Hypothalamus (tissue), 51 donors: ENCODE results near the gene LPAR5.
"Not testable (repeated sequence)": the region's sequence is repeated elsewhere in the genome, so short reads cannot be mapped to it uniquely, and the experiment has no call there.

ENCODE experiments used
- DNase-seq, 51 donors: peaks; one replicate each; lab custom pipeline; 2025; lab: John Stamatoyannopoulos, UW

Gene LPAR5

DNA sequence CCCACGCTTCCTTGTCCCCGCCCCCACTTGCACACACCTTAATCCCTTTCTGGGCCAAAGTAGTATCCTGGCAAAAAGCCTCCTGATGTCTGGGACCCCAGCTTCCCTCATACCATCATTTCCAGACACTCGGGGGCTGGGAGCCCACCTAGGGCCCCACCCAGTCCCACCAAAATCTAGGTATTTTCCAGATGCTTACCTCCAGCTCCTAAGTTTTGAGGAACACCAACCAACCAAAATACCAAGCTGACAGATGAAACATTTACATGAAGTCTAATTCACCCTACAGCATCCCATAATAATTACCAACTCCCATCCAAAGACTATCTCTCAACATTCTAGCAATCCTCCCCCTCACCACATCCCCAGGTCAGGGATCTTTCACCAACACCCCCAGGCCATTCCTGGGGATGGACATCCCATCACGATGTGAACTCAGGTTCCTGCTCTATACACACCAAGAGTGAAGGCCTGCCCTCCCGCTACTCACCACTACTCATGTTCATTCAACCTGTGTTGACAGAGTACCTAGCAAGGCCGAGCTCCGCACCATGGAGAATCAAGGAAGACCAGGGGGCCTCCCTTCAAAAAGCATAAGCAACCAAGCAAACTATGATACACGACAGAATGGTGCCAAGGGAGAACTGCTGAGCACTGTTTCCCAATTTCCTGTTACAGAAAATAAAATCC, 27.0 kb downstream of the LPAR5 start:
- DNase-seq = no peak

DNA sequence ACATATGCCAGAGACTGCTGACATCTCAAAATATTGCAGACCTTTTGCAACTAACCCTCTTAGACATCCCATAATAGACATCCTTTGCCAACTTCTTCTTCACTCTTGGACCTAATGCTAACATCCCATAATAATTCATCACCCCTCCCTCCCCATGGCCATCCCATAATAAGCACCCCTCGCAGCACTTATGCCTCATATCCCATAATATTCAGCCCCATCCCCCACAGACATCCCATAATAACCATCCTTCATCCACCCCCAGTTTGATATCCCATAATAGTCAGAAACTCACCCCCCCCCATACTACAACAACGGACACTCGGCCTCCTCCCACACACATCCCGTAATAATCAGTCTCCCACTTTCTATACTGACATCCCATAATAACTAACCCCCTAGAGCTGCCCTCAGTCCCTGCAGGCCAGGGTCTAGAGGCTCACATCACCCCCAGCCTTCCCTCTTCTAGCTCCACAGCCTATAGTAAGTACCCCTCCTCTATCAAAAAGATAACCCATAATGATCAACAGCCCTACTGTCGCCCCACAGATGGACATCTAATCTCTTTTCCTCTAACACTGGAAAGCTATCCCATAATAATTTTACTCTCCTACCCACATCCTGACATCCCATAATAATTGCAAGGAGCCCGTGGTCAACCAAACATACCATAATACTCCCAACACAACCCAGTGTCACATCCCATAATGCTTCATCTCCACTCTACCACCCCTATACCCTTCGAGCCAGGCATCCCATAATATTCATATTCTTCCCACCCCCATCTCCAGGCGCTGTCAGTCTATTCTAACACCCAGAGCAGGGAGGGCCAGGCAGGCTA, 27.8 kb downstream of the LPAR5 start:
- peak in 19 of 51 donors; percentile 35 to 97 (median 51) for DNase-seq

DNA sequence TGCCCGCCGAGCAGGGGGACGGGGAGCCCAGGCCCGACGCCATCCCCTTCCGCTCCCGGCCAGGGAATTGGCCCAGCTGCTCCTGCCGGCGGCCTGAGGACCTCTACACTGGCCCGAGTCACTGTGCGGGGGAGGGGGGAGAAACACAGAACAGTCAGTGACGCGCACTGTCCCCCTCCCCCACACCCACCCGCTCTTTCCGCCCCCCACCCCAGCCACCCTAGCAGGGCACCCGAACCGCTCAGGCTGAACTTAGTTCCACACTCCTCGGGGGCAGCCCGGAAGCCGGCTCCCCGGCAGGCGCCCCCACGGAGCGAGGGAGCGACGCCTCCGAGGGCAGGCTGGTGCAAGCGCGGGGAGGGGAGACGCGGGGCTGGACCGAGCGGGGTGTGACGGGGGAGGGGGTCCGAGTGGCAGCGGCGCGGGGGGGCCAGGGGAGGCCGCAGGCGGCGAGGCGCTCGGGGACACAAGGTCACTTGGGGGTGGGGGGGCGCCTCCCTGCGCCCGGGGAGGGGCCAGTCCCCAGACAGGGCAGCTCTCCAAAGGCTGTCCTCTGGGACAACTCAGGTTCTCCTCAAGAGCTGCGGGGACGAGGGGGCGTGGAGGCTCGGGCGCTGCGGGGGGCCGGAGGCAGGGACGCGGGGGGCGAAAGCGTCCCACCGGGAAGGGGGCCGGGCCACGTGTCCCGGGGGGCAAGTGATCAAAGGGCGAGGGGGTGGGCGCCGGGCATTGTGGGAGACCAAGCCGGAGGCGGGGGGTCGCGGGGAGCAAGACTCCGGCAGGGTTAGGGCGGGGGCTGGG, 29.2 kb downstream of the LPAR5 start:
- DNase-seq = peak in 39 of 51 donors; percentile 23 to 81 (median 60)

DNA sequence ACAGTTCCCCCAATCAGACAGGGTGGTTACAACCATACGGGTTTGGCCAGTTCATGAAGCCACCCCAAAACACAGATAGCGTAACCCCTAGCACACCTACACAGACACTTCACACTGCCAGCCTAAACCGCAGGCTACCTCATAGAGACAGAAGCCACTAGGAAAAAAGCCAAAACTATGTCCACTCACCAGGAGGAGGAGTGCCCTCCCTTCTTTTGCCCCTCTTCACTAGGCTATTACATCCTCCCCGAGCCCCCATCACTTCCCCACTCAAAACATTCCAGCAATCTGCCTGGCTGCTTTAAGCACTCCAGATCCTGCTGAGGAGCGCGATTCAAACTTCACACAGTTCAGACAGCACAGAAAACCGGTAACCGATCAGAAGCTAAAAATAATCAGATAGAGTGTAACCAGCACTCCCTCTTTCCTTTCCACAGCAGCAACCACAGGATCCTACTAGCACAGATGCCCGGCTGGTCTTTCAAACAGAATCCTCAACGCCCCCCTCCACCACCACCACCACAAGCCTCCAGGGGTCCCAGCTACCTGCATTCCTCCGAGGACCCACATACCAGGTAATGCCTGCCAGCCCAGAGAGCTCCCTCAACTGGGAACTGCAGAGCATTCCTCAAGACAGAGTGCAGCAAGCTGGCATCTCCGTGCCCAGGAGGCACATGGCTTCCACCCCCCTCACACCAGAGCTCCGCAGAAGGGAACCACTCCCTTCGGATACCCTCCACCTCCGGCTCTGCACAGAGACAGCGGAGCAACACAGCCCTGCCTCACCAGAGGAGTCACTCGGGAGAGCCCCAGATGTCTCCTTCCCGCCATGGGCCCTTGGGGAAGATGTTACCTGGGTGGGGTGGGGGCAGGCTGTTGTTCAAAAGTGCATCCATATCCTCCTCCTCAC, 30.1 kb downstream of the LPAR5 start:
- peak in 8 of 51 donors; percentile 31 to 73 (median 46) for DNase-seq

DNA sequence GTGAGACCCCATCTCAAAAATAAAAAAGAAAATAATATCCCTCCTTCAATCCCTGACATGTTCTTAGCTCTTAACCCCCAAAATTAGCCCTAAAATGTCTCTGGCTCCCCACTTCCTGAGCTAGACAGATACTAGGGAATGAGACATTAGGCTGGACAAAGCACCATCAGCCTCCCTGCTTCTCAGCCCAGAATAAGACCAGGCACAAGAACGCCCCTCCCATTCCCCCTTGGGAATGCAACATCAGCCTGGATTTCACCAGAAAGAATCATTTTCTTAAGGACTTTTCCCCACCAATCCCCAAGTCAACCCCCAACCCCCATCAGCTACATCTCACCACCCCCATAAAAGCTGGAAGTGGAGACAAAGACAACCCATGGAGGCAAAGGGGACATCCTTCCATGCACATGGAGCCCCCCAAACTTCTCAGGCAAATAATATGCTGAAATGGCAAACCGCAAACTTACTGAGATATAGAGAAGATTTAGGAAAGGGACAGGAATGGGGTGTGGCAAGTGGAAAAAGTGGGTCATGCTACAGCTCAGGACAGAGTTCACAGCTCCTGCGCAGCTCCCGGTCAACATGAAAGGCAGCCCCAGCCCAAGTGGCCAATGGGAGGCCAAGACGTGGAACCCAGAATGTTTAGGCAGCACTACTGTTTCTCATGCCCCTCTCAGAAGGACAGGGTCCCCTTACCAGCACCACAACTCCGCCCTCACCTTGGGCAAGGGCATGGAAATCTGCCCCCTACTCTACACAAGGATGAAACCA, 31.3 kb downstream of the LPAR5 start:
- DNase-seq = no peak

DNA sequence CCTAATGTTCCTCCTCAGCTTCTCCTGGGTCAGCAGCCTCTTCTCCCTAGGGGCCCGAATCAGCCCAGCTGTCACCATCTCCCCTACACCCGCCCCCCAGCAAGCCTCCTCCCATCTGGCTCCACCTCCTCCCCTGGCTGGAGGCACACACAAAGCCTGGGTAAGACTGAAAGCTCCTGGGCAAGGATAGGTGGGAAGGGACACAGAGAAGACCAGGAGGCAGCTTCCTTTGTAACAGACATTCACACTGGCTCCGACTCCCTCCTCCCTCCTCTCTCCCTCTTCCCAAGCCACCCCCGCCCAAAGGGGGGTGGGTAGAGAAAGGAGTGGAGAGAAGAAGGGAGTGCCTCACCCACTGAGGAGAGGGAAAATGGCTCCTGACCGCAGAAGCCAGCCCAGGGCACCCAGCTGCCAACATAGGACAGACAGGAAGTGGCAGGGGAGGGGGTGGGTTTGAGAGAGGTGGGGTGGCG, 32.6 kb downstream of the LPAR5 start:
- DNase-seq = peak in 7 of 51 donors; percentile 6 to 56 (median 26)

DNA sequence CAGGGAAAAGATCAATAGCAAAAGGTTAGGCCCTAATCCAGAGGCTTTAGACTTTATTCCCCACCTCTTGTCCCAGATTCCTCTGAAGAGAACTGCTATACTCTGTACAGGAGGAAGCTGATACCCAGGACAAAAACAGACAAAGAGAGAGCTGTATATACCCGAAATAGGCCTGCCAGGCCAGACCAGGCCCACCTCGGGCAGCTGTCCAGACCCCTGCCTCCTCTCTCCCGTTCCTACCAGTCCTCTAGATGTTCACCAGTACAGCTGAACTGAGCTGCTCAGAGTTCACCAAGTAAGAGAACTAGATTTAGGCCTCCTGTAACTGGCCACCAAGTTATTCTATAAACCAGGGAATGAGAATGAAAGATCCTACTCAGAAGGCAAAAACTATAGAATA, 33.2 kb downstream of the LPAR5 start:
- no peak for DNase-seq

DNA sequence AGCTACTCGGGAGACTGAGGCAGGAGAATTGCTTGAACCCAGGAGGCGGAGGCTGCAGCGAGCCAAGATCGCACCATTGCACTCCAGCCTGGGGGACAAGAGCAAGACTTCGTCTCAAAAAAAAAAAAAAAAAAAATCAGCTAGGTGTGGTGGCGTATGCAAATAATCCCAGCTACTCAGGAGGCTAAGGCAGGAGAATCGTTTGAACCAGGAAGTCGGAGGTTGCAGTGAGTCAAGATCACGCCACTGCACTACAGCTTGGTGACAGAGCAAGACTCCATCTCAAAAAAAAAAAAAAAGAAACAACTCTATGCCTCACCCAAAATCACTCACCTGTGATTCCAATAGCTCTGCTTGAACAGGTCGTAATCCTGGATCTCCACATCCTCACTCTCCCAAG, 40.1 kb downstream of the LPAR5 start:
- not testable (repeated sequence) for DNase-seq

DNA sequence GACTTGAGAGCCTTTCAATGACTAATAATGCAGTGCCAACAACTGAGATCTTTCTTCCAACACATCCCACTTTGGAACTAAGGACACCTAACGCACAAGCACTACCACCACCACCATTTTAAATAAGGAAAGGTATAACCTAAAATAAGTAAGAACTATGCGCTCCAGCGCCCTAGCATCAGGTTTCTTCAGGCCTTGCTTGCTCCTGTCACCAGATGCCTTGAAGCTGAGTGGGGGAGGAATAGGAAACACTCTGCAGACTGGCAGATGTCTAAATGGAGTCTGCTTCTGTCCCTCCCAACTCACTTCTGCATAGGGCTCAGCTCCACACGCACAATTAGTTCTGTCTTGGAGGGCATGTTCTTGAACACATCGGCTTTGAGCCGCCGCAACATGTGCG, 43.7 kb downstream of the LPAR5 start:
- DNase-seq = no peak

DNA sequence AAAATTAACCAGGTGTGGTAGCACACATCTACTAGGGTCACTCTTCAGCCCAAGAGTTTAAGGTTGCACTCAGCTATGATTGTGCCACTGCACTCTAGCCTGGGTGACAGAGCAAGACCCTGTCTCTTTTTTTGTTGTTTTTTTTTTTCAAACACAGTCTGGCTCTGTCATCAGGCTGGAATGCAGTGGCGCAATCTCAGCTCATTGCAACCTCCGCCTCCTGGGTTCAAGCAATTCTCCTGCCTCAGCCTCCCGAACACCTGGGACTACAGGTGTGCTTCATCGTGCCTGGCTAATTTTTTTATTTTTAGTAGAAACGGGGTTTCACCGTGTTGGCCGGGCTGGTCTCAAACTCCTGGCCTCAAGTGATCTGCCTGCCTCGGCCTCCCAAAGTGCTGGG, 49.2 kb downstream of the LPAR5 start:
- DNase-seq = not testable (repeated sequence)

DNA sequence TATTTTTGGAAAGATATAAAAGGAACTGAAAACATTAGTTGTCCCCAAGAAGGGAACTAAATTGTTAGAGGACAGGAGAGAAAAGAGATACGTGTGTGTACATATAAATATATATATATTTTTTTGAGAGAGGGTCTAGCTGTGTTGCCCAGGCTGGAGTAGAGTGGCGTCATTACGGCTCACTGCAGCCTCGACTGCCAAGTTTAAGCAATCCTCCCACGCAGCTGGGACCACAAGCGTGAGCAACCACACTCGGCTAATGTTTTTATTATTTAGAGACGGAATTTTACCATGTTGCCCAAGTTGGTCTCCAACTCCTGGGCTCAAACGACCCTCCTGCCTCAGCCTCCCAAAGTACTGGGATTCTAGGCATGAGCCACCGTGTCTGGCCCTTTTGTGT, 51.5 kb downstream of the LPAR5 start:
- no peak for DNase-seq

DNA sequence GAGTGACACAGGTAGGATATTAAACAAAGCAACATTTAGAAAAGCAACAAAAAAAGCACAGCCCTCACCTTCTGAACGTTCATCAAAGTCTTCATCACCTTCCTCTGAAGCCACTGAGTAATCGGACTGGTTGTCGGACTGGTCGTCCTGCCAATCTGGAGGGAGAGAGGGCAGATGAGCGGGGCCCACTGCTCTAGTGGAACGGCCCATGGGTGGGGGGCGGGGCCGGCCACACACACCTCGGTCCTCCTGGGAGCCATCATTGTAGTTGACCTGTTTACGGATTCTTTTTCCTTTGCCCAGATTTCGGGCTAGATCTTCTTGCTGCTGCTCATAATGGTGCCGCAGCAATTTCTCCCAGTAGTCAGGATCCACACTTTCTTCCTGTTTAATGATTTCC, 52.8 kb downstream of the LPAR5 start:
- no peak for DNase-seq

DNA sequence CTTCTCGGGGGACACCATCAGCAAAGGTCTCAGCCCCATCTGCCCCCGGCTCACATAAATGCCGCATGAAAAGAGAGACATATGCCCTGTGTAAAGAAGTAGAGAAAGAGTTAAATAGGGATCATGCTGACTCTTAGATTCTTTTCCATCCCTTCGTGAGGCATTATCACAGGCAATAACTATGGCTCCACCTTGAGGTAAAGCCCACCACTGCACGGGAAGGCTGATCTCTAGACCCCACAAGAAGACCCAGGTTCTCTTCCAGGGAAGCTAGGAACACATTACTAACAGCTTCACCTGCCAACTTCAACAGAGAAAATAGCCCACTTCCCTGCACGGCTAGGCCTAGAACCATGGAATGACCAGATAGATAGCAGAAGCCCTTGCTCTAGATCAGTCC, 53.6 kb downstream of the LPAR5 start:
- no peak for DNase-seq

DNA sequence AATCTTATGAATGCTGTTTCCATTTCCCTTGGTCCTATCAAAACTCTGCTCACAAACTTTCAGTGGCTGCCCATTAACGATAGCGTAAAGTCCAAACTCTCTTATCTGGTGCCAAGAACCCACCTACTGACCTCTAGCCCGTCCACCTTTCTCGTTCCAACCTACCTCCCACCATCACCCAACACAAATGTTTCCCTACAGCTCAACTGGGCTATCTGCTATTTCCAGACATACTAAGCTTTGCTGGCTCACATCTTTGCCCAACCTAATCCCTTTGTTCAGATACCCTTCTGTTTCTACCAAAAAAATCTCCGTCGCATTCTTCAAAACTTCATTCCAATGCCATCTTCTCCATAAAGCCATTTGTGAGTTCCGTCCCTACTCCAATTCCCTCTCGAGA, 60.1 kb downstream of the LPAR5 start:
- DNase-seq = no peak

DNA sequence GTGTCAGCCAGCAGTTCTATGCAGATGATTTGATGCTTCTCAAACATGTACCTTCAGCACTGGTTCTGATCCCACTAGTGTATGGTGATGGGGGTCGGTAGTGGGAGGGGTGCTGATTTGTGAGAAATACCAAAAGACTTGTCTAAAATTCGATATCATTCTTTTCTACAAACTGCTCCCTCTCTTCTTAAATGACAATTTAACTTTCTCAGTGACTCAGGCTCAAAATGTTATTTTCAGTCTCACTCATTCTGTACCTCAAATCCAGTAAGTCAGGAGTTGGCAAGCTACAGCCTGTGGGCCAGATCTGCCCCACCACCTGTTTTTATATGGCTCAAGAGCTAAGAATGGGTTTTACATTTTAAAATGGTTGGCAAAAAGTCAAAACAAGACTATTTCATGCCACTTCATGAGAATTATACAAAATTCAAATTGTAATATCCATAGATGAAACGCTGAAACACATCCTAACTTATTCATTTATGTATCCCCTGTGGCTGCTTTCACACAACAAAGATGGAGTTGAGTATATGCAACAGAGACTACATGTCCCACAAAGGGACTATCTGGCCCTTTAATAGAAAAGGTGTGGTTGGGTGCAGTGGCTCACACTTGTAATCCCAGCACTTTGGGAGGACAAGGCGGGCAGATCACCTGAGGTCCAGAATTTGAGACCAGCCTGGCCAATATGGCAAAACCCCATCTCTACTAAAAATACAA, 61.0 kb downstream of the LPAR5 start:
- no peak for DNase-seq

DNA sequence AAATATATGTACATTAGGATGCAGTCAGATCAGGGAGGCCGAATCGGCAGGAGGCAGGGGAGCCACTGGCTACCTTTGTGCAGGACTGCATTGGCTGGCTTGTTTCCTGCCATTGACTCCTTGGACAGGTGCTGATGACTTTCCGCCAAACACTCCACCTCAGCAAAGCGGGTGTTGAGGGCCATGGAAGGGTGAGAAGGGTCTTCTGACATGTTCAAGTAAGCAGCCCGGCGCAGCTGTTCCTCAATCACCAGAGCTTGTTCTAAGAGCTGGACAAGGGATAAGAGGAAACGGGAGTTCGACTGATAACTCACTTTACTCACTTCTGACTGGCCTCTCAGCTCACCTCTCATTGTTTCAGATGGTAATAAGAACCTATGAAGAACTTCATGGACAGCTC, 62.8 kb downstream of the LPAR5 start:
- no peak for DNase-seq

DNA sequence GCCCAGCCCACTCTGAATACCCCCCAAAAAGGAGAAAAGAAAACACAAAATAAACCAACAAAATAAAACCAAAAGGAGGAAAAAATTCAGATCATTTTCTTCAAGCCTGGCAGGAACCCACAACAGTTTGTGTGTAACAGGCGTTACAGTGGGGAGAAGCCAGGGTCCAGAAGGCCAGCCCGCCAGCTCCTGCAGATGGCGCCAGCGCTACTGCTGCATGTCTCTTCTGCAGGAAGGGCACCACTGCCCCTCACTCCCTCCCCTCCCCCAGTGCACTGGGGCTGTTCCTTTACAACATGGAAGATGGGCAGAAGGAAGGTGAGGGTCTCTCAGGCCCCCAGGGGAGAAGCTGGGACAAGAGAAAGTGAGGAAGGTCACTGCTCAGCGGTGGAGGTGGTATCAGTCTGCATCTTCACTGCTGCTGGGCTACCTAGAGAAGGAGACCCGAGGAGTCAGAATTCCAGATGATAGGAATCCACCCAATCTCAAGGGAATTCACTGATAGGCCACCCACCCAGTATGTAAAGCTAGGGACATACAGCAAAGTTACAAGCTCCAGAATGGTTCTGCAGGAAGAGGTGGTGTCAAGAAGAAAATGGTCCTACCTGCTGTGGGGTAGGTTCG, 65.4 kb downstream of the LPAR5 start:
- peak in 2 of 51 donors; percentile 14 to 20 for DNase-seq

DNA sequence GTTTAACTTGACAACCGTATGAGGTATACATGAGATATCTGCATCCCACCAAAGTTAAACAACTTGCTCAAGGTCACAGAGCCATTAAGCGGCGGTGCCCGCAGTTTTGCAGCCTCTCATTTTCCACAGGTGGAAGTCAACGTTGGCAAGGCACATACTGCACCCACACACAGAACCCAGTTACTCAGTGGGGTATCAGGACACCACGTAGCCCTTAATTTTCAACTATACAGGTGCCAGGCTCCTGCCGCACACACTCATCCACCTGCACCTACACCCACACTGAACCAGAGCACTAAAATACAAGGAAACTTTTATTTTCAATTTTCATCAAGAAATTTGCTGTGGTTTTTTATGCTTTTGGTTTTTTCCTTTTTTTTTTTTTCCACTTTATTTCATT, 66.0 kb downstream of the LPAR5 start:
- DNase-seq = no peak
